H1 (cell line): ENCODE data around the gene CUEDC1. TPM values are rescaled to one million over a fixed set of nuclear protein-coding genes. Genes with fewer than 3 reads are reported as not detected.

ENCODE experiments used
- CTCF ChIA-PET: fragments of 300-600 bp; sonication (Branson Sonifier 250); formaldehyde crosslinking; loops from one replicate; lab custom pipeline; 2021; ENCODE audit not compliant: partially characterized antibody; lab: Charles Lee
- POLR2A ChIA-PET: fragments of 300-600 bp; sonication (Branson Sonifier 250); formaldehyde crosslinking; loops from one replicate; lab custom pipeline; 2021; ENCODE audit warnings: inconsistent platforms; ENCODE audit not compliant: partially characterized antibody; lab: Charles Lee
- DNase-seq, 2 experiments: peaks; one replicate each; pipeline versions ENCODE4 v3.0.0 to v3.0.0-alpha.2; 2010 to 2022; ENCODE audit warnings: low spot score in 2 of 2, low read depth in 1 of 2, mixed read lengths in 1 of 2
- FAIRE-seq: peaks from 2 replicates; lab custom pipeline; 2011; peaks lifted over from hg19 to GRCh38; lab: Jason Lieb, UNC
- H2AFZ ChIP-seq: 2 replicates; pipeline ENCODE4 v1.8.1; 2012; ENCODE audit warnings: low read length, inconsistent platforms
- H2AK5ac ChIP-seq: 2 replicates; pipeline ENCODE4 v1.6.1; 2013; ENCODE audit warnings: low read depth, low read length
- H2BK120ac ChIP-seq: replicated peaks from 2 replicates; pipeline ENCODE3; 2013; ENCODE audit warnings: low read depth, low read length, inconsistent platforms
- H2BK12ac ChIP-seq: 2 replicates; pipeline ENCODE4 v1.6.1; 2013; ENCODE audit warnings: low read depth, low read length
- H2BK15ac ChIP-seq: 2 replicates; pipeline ENCODE4 v1.6.1; 2013; ENCODE audit warnings: low read length
- H2BK20ac ChIP-seq: 2 replicates; pipeline ENCODE4 v1.6.1; 2013; ENCODE audit warnings: low read length
- H2BK5ac ChIP-seq: 2 replicates; pipeline ENCODE4 v1.6.1; 2013; ENCODE audit warnings: low read depth, low read length
- H3K14ac ChIP-seq: 2 replicates; pipeline ENCODE4 v1.6.1; 2013; ENCODE audit warnings: inconsistent platforms; ENCODE audit not compliant: insufficient read length
- H3K18ac ChIP-seq: 2 replicates; pipeline ENCODE4 v1.6.1; 2013; ENCODE audit warnings: low read length; ENCODE audit errors: extremely low read depth
- H3K23ac ChIP-seq: 2 replicates; pipeline ENCODE4 v1.6.1; 2013; ENCODE audit warnings: inconsistent platforms; ENCODE audit not compliant: insufficient read length
- H3K23me2 ChIP-seq: 2 replicates; pipeline ENCODE4 v1.6.1; 2013; ENCODE audit warnings: low read depth, low read length
- H3K27ac ChIP-seq: 2 replicates; pipeline ENCODE4 v1.6.1; 2011; ENCODE audit warnings: low read depth, low read length, inconsistent platforms
- H3K27me3 ChIP-seq, 4 experiments: replicated peaks in 1 of 4; 1 replicate in 1 of 4; 2 replicates in 3 of 4; pipeline versions ENCODE4 v1.6.1 to v1.8.1; 2011 to 2013; ENCODE audit warnings: low read length in 3 of 4, mild to moderate bottlenecking in 3 of 4, inconsistent platforms in 2 of 4, mixed read lengths in 2 of 4, moderate library complexity in 1 of 4; ENCODE audit not compliant: control insufficient read depth in 3 of 4, insufficient read depth in 3 of 4; ENCODE audit errors: extremely low read depth in 1 of 4
- H3K36me3 ChIP-seq, 4 experiments: 2 replicates each; pipeline versions ENCODE4 v1.6.1 to v1.8.1; 2011 to 2013; ENCODE audit warnings: mild to moderate bottlenecking in 4 of 4, low read length in 3 of 4, moderate library complexity in 2 of 4, control low read depth in 1 of 4, inconsistent platforms in 1 of 4; ENCODE audit not compliant: insufficient read depth in 4 of 4, control insufficient read depth in 2 of 4
- H3K4ac ChIP-seq: replicated peaks from 2 replicates; pipeline ENCODE3; 2013; ENCODE audit warnings: low read length, low read depth, mixed read lengths, inconsistent platforms; ENCODE audit not compliant: insufficient read length
- H3K4me1 ChIP-seq, 4 experiments: replicated peaks in 1 of 4; 1 replicate in 1 of 4; 2 replicates in 3 of 4; pipeline versions ENCODE4 v1.6.1 to v1.8.1; 2011 to 2013; ENCODE audit warnings: low read length in 3 of 4, inconsistent platforms in 2 of 4, mixed read lengths in 1 of 4; ENCODE audit not compliant: insufficient read depth in 4 of 4, control insufficient read depth in 3 of 4
- H3K4me2 ChIP-seq, 2 experiments: 2 replicates each; pipeline versions ENCODE4 v1.6.1 to v1.8.1; 2011 to 2013; ENCODE audit warnings: low read depth in 2 of 2, low read length in 2 of 2, control low read depth in 1 of 2, inconsistent platforms in 1 of 2, mild to moderate bottlenecking in 1 of 2; ENCODE audit not compliant: insufficient read depth in 1 of 2
- H3K4me3 ChIP-seq, 4 experiments: fragments of 200-600, 300-600 bp in 1 of 4; sonication (generic), shearing (Covaris generic), sonication (Bioruptor Twin) in 1 of 4; 2 replicates each; pipeline versions ENCODE4 v1.5.1 to v1.8.1; 2011 to 2016; ENCODE audit warnings: low read length in 4 of 4, low read depth in 3 of 4, control low read depth in 2 of 4, inconsistent platforms in 2 of 4, mild to moderate bottlenecking in 2 of 4, mixed read lengths in 1 of 4, moderate library complexity in 1 of 4; ENCODE audit not compliant: insufficient read depth in 2 of 4; ENCODE audit errors: extremely low read depth in 1 of 4
- H3K56ac ChIP-seq: replicated peaks from 2 replicates; pipeline ENCODE3; 2013; ENCODE audit warnings: low read depth, mild to moderate bottlenecking, mixed read lengths, low read length, inconsistent platforms; ENCODE audit not compliant: insufficient read length
- H3K79me1 ChIP-seq: 2 replicates; pipeline ENCODE4 v1.6.1; 2013; ENCODE audit warnings: low read depth, low read length, control low read depth
- H3K79me2 ChIP-seq, 2 experiments: 2 replicates each; pipeline versions ENCODE4 v1.6.1 to v1.8.1; 2012 to 2013; ENCODE audit warnings: low read length in 2 of 2, mild to moderate bottlenecking in 2 of 2, inconsistent platforms in 1 of 2; ENCODE audit not compliant: insufficient read depth in 2 of 2, control insufficient read depth in 1 of 2
- H3K9ac ChIP-seq, 4 experiments: replicated peaks in 1 of 4; 1 replicate in 1 of 4; 2 replicates in 3 of 4; pipeline versions ENCODE4 v1.6.1 to v1.8.1; 2011 to 2013; ENCODE audit warnings: low read depth in 3 of 4, low read length in 3 of 4, control low read depth in 2 of 4, mild to moderate bottlenecking in 2 of 4, moderate library complexity in 2 of 4, inconsistent platforms in 1 of 4; ENCODE audit errors: extremely low read depth in 1 of 4
- H3K9me3 ChIP-seq, 2 experiments: 2 replicates each; pipeline versions ENCODE4 v1.6.1 to v1.8.1; 2012 to 2013; ENCODE audit warnings: mild to moderate bottlenecking in 2 of 2, moderate library complexity in 2 of 2, control low read depth in 1 of 2, inconsistent platforms in 1 of 2, low read depth in 1 of 2, low read length in 1 of 2, mixed read lengths in 1 of 2; ENCODE audit not compliant: insufficient read depth in 2 of 2
- H4K20me1 ChIP-seq, 2 experiments: replicated peaks in 1 of 2; 2 replicates each; pipeline versions ENCODE3 to v1.8.1; 2011 to 2013; ENCODE audit warnings: inconsistent platforms in 2 of 2, low read length in 2 of 2, mild to moderate bottlenecking in 1 of 2; ENCODE audit not compliant: insufficient read depth in 2 of 2, control insufficient read depth in 1 of 2
- H4K5ac ChIP-seq: 2 replicates; pipeline ENCODE4 v1.6.1; 2013; ENCODE audit warnings: low read length, low read depth, mixed read lengths, inconsistent platforms; ENCODE audit not compliant: insufficient read length
- H4K8ac ChIP-seq: 2 replicates; pipeline ENCODE4 v1.8.0; 2013; ENCODE audit warnings: mild to moderate bottlenecking, moderate library complexity, low read length, inconsistent platforms; ENCODE audit not compliant: insufficient read depth; ENCODE audit errors: extremely low read depth
- H4K91ac ChIP-seq: replicated peaks from 2 replicates; pipeline ENCODE3; 2013; ENCODE audit warnings: low read length, mixed read lengths, inconsistent platforms; ENCODE audit not compliant: insufficient read length
- BACH1 ChIP-seq: IDR thresholded peaks from 2 replicates; pipeline ENCODE4 v1.6.1; 2012; ENCODE audit warnings: low read length, improper control_type of control experiment
- BRCA1 ChIP-seq: IDR thresholded peaks from 2 replicates; pipeline ENCODE4 v1.6.1; 2012; ENCODE audit warnings: low read depth, low read length, improper control_type of control experiment
- CHD1 ChIP-seq: IDR thresholded peaks from 2 replicates; pipeline ENCODE4 v1.6.1; 2012; ENCODE audit warnings: low read depth, low read length, improper control_type of control experiment
- JUND ChIP-seq: IDR thresholded peaks from 2 replicates; pipeline ENCODE4 v1.6.1; 2011; ENCODE audit warnings: mild to moderate bottlenecking, improper control_type of control experiment, low read length
- KDM1A ChIP-seq: fragments of 200-600, 300-600 bp; sonication (generic); IDR thresholded peaks from 2 replicates; pipeline ENCODE4 v1.7.1; 2016; ENCODE audit warnings: mild to moderate bottlenecking, low read length, borderline replicate concordance
- KDM5A ChIP-seq: fragments of 200-600 bp; IDR thresholded peaks from 2 replicates; pipeline ENCODE4 v1.7.1; 2012; ENCODE audit warnings: mild to moderate bottlenecking, low read length, inconsistent platforms, mixed read lengths
- RFX5 ChIP-seq: IDR thresholded peaks from 2 replicates; pipeline ENCODE4 v1.6.1; 2011; ENCODE audit warnings: low read depth, low read length, improper control_type of control experiment, borderline replicate concordance
- RNF2 ChIP-seq: fragments of 200-900, 300-1000 bp; sonication (generic); IDR thresholded peaks from 2 replicates; pipeline ENCODE4 v1.7.1; 2016; ENCODE audit warnings: borderline replicate concordance, low read depth, mild to moderate bottlenecking, antibody characterized with exemption, low read length; ENCODE audit not compliant: poor library complexity, severe bottlenecking; ENCODE audit errors: missing control alignments
- SIRT6 ChIP-seq: IDR thresholded peaks from one replicate; pipeline ENCODE4 v1.7.1; 2012; ENCODE audit warnings: low read length, inconsistent platforms
- TAF7 ChIP-seq: optimal IDR thresholded peaks from 2 replicates; pipeline ENCODE3; 2011; ENCODE audit warnings: low read depth, mild to moderate bottlenecking, inconsistent platforms, low read length, moderate library complexity, borderline replicate concordance
- TEAD4 ChIP-seq: IDR thresholded peaks from 2 replicates; pipeline ENCODE4 v1.6.1; 2012; ENCODE audit warnings: low read depth, low read length, inconsistent platforms, mixed read lengths
- YY1 ChIP-seq: IDR thresholded peaks from 2 replicates; pipeline ENCODE4 v1.6.1; 2011; ENCODE audit warnings: low read depth, mild to moderate bottlenecking, low read length
- WGBS, 2 experiments: shearing (Covaris generic) in 1 of 2; methylation state at CpG; one replicate each; pipeline versions ENCODE4 v1.1.6 to v1.1.7; 2013 to 2015; ENCODE audit warnings: low lambda C conversion rate in 2 of 2, mixed read lengths in 2 of 2, inconsistent platforms in 1 of 2, low coverage in 1 of 2, missing lambda C conversion rate in 1 of 2; ENCODE audit not compliant: insufficient replicate concordance in 2 of 2, insufficient coverage in 1 of 2, insufficient read length in 1 of 2; ENCODE audit errors: extremely low coverage in 1 of 2, missing lambda C conversion rate in 1 of 2; 5-methylcytosine and 5-hydroxymethylcytosine counted together
- polyA plus RNA-seq, 7 experiments: library from polyadenylated mRNA; depleted of rRNA in 3 of 7; stranded (reverse) in 5 of 7; unstranded in 2 of 7; fragments of >200 nt in 5 of 7; fragments of 200-250 nt in 2 of 7; gene quantifications; 1 replicate in 5 of 7; 2 replicates in 1 of 7; 4 replicates in 1 of 7; pipeline versions ENCODE4 v1.2.1 to v1.2.3, GENCODE V29; 2011 to 2013; ENCODE audit warnings: missing spikeins in 2 of 7, mixed read lengths in 2 of 7
- total RNA-seq: library from RNA; stranded (reverse); fragmentation: NEBNext Ultra II Directional; extraction: Animal tissue kit (Norgen Biotek cat#: 25700); gene quantifications from 2 replicates; pipeline ENCODE4 v1.2.1, GENCODE V29; 2021
- TF ChIP-seq, protein P1 (sequence below): IDR thresholded peaks from 2 replicates; pipeline ENCODE4 v1.6.1; 2011; ENCODE audit warnings: low read depth, mild to moderate bottlenecking, low read length; ENCODE audit not compliant: insufficient read depth
- TF ChIP-seq, protein P2 (sequence below): IDR thresholded peaks from 2 replicates; pipeline ENCODE4 v1.6.1; 2012; ENCODE audit warnings: inconsistent platforms

The CUEDC1 gene
- total and polyA plus RNA-seq, 2 of the 8 experiments (the other 6 are each of a cell fraction or from before 2014, with no cell fraction given) = 4.0 to 10.7 TPM

DNA sequence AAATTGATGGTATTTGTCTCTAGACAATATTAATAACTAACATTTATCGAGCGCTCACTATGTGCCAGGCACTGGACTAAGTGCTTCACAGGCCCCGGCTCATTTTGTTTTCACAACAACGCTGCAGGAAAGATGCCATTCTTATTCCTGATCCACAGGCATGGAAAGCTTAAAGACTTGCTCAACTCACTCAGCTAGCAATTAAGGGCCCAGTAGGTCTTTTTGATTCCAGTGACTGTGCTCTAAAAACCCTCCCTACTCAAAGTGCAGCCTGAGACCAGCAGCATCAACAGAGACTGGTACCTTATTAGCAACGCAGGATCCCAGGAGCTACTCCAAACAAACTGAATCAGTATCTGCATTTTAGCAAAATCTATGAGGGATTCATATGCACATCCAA is 35.3 kb downstream of the CUEDC1 start:
- POLR2A ChIA-PET = interaction anchor here (0.8 to 2.4 kb wide), 3 partner anchors 12 to 82 kb away, joined by 3 to 8 read pairs (median 3); no protein-coding TSS in a partner anchor
- FAIRE-seq = no peak
- TF ChIP-seq SIRT6 (no peak), KDM5A (no peak), KDM1A (no peak), BACH1 (no peak), BRCA1 (no peak), JUND (no peak), RNF2 (no peak), YY1 (no peak), RFX5 (no peak), TAF7 (no peak), TEAD4 (no peak), CHD1 (no peak)
- TF ChIP-seq, protein P1, sequence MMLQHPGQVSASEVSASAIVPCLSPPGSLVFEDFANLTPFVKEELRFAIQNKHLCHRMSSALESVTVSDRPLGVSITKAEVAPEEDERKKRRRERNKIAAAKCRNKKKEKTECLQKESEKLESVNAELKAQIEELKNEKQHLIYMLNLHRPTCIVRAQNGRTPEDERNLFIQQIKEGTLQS = no peak
- TF ChIP-seq, protein P2, sequence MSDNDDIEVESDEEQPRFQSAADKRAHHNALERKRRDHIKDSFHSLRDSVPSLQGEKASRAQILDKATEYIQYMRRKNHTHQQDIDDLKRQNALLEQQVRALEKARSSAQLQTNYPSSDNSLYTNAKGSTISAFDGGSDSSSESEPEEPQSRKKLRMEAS = no peak

More for the DNA sequence above, 35.3 kb downstream of the CUEDC1 start:
- Histone ChIP-seq H3K27ac (no peak overlapping the region), H4K8ac (no peak overlapping the region), H3K9ac (no peak overlapping the region), H3K4ac (no peak overlapping the region), H2AFZ (no peak overlapping the region), H3K79me2 (no peaks in the 10 kb centered on the region), H3K56ac (no peak overlapping the region), H4K91ac (no peak overlapping the region), H2BK120ac (no peak overlapping the region), H2BK5ac (no peak overlapping the region), H3K4me1 (peaks cover 5 to 19% (median 14%) of the 10 kb centered on the region in 4 experiments; a peak in 5 of 7 replicates), H3K27me3 (no peaks in the 10 kb centered on the region), H3K23me2 (no peaks in the 10 kb centered on the region), H3K36me3 (no peaks in the 10 kb centered on the region), H3K79me1 (no peaks in the 10 kb centered on the region), H2BK15ac (no peak overlapping the region), H3K14ac (no peak overlapping the region), H4K20me1 (no peaks in the 10 kb centered on the region), H3K9me3 (no peaks in the 10 kb centered on the region), H2BK20ac (no peak overlapping the region), H3K23ac (no peak overlapping the region), H3K4me3 (no peak overlapping the region), H2AK5ac (no peak overlapping the region), H4K5ac (no peak overlapping the region), H2BK12ac (no peak overlapping the region), H3K18ac (no peak overlapping the region), H3K4me2 (no peak overlapping the region)
- 92% methylated on average over 5 of the region's 5 CpGs; no CpG with 5 or more reads in 1 of the 2 experiments for WGBS, 2 experiments
- CTCF ChIA-PET = interaction anchor here (0.8 to 2.8 kb wide), 12 partner anchors 11 to 87 kb away, joined by 3 to 12 read pairs (median 4); partner anchors contain the start of gene CUEDC1
- no peak for DNase-seq
